GM21423 (cell line): Measurements from ENCODE around the gene SNRPD3.
"Not testable (repeated sequence)": the region's sequence is repeated elsewhere in the genome, so short reads cannot be mapped to it uniquely, and the experiment has no call there.

Source experiments
- ATAC-seq: cut with Tn5 transposase; IDR thresholded peaks from one replicate; pipeline ENCODE4 v1.9.1; 2021; ENCODE audit warnings: mild to moderate bottlenecking, moderate library complexity; ENCODE audit not compliant: unreplicated experiment

The SNRPD3 gene

DNA sequence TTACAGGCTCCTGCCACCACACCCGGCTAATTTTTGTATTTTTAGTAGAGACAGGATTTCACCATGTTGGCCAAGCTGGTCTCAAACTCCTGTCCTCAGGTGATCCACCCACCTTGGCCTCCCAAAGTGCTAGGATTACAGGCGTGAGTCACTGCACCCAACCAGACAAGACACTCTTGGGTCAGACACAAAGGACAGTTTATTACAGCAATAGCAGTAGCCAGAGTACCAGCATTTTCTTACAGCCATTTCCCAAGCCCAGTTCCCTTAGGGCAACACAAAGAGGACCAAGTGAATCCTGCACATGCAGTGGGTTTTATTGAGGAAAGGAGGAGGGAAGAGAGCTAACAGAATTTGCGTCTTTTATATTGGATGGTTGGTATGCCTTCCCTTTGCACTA, 24.8 kb upstream of the SNRPD3 start:
- ATAC-seq: not testable (repeated sequence)

DNA sequence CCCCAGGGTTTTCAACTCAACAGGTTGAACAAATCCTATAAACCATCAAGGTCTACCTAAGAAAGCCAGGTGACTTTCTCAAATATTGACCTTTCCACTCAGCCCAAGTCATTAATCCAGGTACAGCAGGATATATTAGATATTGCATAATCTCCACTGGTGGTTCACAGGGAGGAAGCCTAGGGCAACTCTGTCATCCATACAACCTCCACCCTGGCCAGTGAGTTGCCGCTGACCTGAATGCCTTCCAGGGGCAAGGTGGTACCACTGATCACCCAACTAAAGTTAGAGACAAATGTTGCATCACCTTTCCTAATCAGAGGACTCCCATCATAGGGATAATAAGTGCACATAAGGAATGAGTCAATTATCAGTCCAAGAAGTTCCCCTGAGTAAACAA, 23.7 kb upstream of the SNRPD3 start:
- no peak for ATAC-seq

DNA sequence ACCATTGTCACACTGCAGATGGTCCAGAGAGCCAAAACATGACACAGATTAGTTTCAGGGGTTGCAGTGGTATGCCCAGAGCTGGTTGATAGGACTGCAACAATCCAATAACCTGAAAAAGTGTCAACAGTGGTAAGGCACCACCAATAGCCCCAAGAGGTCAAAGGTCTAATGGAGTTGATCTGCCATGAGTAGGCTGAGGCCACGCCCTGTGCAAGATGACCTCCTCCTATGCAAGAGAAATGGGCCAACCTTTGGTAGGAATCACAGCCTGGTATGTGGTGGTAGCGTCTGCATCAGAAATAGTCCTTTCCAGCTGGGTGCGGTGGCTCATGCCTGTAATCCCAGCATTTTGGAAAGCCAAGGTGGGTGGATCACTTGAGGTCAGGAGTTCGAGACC, 20.5 kb upstream of the SNRPD3 start:
- ATAC-seq: no peak

- ATAC-seq: no peak
Observed at GRCh38 chr22:24536089-24536488, 19.7 kb upstream of the SNRPD3 start.

DNA sequence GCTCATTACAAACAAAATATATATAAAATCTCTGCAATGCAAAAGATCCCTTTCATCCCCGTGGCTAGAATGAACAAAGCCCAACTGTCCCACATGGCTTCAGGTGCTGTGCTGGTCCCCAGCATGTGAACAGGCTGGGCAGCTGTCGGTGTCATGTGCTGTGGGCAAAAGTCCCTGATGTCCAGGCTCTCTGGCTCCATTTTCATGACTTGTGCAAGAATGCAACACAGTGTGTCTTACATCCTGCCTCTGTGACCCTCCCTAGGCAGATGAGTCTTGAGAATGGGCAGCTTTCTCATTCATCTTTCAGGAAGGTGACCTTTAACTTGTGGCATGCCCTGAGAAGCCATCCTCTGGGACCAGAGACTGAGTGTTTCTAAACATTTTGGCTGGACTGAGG, 15.3 kb upstream of the SNRPD3 start:
- no peak for ATAC-seq

- no peak for ATAC-seq
Observed at GRCh38 chr22:24541681-24542515, 13.9 kb upstream of the SNRPD3 start.

- no peak for ATAC-seq
Observed at GRCh38 chr22:24542641-24543040, 13.2 kb upstream of the SNRPD3 start.

DNA sequence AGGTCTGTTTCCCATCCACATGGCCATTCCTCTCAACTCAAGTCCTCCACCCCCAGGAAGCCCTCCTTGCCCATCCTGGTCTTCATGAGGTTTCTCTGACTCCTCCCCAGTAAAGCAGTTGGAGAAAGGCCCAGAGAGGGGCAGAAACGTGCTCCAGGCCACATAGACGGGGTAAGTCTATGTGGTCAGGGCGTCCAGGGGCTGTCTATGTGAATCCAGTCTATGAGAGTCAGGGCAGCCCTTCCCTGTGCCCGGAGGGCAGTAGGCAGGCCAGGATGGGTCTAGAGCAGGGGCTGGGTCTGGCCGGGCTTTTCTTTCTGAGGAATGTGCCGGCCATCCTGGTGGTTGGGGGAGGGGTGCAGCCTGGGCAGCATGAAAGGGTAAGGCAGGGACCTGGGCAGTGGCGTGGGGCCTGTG, 12.6 kb upstream of the SNRPD3 start:
- ATAC-seq: no peak

- no peak for ATAC-seq
Observed at GRCh38 chr22:24543679-24544243, 12.0 kb upstream of the SNRPD3 start.

GRCh38 chr22:24548812-24549211, 7.0 kb upstream of the SNRPD3 start:
- ATAC-seq: no peak

DNA sequence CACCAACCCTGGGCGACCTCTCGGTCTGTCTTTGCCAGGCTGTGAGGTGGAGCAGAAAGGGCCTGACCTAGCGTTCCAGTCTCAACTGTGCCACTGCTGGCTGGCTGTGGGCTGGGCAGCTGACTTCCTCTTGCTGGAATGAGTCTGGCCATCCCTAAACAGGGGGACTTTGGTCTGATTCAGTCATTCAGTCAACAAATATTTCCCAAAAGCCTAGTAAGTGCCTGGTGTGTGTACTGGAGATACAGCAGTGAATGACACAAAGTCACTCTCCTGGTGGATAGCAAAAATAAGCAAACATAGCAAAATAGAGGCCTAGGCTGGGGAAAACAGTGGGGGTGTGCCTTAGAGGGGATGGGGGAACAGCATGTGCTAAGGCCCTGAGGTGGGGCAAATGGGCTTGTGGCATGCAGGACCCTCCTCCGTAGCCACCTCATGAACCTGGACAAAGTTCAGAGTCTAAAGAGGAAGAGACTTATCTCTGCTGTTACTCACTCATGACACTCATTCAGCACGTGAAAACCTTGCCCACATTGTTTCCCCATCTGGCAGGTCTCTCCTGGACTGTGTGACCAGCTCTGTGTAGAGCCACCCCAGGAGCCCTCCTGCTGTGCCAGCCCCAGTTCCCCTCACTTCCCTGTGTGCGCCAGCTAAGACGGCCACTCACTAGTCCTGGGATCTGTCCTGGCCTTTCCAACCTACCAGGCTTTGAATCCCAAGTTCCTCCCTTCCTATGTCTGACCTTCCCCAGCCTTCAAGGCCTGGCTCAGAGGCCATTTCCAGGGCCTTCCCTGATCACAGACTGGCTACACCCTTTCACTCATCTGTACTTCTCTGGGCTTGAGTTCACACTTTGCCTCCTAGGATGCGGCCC, 5.5 kb upstream of the SNRPD3 start:
- ATAC-seq: no peak

DNA sequence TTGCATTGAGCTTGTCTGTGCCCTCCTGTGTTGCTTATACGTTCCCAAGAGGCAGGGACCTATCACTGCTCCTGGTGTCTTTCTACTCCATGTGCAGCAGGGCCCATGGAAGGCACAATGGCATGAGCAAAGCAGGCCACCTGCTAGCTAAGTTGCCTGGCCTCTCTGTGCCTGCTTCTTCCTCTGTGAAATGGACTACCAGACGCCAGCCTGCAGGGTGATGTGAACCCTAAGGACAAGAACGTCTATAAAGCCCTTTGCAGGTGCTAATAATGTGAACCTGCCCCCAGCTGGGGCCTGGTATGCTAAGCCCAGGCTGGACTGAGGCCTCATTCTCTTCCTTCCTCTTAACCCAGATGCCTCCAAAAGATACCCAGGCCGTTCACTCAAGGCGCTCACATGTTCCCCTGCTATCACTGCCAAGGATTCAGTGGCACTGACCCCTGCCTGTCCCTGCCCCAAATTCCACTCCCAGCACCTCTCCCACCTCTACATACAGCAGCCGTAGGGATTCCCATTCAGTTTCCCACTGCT, 4.8 kb upstream of the SNRPD3 start:
- ATAC-seq: no peak

DNA sequence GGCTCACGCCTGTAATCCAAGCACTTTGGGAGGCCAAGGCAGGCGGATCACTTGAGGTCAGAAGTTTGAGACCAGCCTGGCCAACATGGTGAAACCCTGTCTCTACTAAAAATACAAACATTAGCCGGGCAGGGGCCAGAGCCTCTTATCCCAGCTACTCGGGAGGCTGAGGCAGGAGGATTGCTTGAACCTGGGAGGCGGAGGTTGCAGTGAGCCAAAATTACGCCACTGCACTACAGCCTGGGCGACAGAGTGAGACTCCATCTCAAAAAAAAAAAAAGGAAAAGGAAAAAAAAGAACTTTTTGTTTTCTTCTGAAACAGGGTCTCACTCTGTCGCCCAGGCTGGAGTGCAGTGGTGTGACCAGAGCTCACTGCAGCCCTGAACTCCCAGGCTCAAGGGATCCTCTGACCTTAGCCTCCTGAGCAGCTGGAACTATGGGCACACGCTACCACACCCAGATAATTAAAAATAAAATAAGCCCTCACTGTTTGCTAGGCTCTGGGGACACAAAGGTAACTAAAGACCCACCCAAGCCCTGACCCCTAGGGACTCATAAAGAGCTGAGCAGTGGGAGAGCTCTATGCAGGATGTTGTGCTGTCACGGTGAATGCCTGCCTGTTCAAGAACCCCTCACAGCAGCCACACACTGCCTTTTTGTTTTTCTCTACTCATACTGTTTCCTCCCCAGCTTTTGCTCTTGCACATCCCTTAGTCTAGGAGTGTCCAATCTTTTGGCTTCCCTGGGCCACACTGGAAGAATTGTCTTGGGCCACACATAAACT, 3.1 kb upstream of the SNRPD3 start:
- not testable (repeated sequence) for ATAC-seq

- no peak for ATAC-seq
Observed at GRCh38 chr22:24553597-24554312, 2.0 kb upstream of the SNRPD3 start.

DNA sequence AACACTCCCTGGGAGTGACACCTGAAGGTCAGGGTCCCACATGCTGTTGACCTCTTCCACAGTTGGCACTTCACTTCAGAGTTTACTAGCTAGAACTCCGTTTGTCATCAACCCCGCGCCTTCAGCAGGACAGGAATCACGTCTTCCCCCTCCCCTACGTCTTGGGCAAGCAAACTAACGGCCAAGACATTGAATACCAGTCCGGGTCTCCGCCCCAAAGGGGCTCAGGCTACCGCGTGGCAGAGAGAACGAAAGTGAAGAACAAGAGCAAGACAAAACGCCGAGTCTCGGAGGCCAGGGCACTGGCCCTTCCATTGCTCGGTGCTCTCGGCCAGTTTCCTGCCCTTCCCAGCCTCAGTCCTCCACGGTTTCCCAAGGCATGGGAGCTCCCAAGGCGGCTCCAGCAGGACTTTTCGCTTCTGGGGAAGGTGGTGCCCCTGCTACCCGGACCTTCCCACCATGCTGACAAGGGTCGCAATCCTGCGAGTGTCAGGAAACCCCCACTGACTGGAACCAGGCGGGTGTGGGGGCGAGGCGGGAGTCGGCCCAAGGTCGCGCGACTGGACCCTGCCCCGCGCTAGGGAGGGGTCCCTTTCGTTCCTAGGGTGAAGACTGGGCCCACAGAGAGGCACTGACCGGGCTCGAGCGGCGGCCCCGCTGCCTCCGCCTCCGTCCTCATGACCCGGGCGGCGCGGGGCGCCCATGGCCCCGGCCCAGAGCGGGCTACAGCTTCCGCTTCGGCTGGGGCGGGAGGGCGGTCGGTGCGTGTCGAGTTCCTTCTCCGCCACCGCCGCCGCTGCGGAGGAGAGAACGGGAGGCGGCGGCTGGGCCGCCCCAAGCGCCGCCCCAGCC, 1.3 kb upstream of the SNRPD3 start, which contains the start of gene GUCD1:
Gene GUCD1, minus strand, starts transcription at position 826 of the 852 bp plus-strand sequence. Its CDS starts 147 bp downstream, at position 679.
- ATAC-seq: peak; percentile 9

DNA sequence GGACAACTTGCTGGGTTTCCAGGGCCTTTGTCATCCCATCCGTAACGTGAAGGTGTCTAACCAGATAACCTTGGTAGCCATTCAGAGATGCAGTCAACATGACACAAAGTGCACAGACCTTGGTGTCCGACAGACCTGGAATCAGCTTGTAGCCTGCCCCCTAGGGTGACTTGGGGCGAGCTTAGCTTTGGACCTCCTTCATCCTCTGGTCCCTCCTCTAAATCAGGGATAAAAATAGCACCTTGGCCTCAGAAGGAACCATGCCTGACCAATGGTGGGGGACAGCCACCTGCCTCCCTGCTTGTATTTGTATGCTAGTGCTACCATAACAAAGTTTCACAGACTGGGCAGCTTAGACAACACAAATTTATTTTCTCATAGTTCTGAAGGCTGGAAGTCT, 3.7 kb downstream of the SNRPD3 start:
- no peak for ATAC-seq

DNA sequence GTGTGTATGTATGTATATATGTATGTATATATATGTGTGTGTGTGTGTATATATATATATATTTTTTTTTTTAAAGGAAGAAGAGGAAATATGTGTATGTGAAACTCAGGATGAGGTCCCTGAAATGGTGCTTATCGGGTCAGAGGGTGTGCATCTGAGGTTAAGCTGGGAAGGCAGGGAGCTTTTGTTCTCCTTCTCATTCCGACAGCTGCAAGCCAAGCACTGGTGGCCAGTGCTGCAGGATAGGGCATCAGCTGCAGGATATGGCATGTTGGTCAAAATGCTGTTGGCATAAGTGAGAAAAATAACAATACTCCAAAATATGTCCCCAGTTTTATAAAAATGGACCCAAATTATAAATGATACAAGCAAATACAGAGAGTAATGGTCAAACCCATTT, 7.4 kb downstream of the SNRPD3 start:
- no peak for ATAC-seq

GRCh38 chr22:24564376-24565058, 8.7 kb downstream of the SNRPD3 start:
- no peak for ATAC-seq
